ENCODE results near the gene TARBP2.
"Not testable (repeated sequence)": the region's sequence is repeated elsewhere in the genome, so short reads cannot be mapped to it uniquely, and the experiment has no call there.

The TARBP2 gene

DNA sequence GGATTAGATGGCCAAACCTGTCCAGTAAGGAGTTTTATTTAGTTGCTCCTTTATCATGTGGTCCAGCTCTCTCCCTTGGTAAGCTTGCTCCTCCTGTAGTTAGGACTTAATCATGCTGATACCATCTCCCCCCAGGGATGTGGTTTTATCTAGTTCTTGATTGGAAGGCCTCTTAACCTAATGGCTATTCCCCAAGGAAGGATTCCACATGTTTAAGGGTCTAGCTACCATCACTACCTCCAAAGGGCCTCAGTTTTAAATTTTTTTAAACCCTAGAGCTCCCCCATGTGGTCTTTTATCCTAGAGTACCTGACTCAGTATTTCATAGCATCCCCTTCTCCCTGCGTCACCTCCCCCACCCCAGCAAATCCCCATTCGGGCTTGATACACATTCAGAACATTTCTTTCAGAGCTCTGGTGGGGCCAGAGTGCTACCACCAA, 24.3 kb upstream of the TARBP2 start:
- DNase-seq = no peak

DNA sequence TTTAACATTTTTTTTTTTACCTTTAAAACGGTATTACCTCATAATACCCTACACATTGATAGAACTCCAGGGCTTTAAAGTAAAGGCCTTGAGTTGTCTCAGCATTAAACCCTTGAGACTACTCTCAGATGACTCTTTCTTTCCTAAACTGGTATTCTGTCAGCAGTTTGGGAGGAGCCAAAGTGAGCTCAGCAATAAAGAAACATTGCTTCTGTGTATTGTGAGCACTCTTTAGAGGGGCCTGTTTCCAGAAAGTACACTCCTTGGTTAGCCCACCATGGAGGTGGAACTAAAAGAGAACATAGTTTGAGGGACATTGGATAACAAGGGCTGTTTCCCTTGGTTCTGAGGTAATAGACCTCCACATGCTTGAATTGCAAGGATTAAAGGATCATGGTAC, 22.2 kb upstream of the TARBP2 start:
- no peak for DNase-seq

DNA sequence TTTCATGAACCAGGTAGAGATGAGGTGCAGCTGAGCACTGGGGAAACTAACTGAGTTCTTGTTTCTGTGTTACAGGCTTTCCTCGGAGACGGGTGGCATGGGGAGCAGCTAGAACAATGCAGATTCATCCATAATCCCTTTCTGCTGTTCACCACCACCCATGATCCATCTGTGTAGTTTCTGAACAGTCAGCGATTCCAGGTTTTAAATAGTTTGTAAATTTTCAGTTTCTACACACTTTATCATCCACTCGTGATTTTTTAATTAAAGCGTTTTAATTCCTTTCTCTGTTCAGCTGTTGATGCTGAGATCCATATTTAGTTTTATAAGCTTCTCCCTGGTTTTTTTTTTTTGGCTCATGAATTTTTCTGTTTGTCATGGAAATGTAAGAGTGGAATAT, 21.8 kb upstream of the TARBP2 start:
- no peak for DNase-seq

DNA sequence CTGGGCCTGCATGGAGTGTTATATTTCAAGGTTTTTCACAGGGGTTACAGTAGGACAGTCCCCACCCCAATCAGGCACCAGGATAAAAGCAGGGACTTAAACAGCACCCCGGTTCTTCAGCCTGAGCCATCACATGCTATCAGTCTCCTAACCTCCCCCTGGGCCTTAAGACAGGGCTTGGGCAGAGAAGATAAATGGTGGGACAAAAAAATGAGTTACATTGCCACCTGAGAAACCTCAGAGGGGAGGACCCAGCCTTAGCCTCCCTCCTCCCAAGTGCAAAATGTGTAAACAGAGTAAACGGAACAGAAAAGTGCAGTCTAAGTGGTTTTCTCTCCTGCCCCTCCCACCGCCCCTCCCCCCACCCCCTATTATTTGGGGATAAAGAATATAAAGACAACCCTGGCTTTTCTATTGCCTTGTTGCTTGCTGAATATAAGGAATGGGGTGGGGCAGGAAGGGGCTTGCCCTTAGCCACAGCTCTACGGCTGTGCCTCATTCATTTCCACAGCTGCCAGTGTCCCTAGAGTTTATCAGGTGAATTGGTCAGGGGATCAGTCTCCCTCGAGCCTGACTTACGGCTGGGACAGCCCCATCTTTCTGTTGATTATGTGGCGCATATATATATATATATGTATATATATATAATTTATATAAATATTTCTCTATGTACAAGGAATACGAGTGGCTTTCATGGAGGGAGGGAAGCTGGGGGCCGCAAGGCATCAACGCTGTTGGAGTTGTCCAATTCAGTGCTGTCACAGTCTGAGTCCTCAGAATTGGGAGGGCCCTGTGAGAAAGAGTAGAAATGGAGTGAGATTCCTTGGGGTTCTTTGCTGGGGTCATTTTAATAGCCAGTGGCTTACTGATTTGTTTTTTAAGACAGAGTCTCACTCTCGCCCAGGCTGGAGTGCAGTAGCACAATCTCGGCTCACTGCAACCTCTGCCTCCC, 20.3 kb upstream of the TARBP2 start:
- DNase-seq = no peak

DNA sequence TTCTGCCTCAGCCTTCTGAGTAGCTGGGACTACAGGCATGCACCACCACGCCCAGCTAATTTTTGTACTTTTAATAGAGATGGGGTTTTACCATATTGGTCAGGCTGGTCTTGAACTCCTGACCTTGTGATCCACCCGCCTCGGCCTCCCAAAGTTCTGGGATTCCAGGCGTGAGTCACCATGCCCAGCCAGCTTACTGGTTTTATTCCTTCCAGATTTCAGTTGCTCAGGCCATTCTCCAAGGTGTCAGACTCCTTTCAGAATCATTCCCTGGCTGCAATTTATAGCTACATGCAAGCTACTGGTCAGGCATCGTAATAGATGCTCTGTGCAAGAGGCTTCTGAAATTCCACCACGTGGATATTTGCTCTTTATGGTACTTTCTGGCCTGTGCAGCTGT, 19.6 kb upstream of the TARBP2 start:
- DNase-seq = not testable (repeated sequence)

DNA sequence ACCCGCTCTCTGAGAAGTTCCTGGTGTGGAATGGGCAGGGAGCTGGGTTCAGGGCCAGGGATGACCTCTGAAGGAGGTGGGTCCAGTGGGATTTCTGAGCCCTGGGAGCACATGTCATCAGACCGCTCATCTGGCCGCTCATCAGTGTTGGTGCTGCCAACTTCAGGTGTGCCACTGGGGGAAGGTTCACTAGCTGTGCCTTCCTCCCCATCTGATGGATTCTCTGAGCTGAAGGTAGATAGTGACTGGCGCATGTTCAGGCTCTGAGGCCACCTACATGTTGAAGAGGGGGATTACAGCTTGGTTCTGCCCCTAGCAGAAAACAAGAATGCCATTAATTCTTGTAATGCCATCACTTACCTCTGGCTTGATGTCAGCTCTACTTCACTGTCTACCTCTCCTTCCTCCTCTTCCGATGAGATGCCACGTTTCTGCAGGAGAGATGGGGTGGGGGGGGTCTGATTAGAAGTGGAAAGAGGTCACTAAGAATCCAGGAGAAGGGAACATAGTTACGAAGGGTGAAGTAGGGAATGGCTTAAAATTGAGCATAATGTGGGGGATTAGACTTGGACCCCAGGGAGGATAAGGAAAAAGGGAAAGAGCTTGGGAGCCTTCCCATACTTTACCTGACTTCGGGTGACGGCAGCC, 19.0 kb upstream of the TARBP2 start:
- no peak for DNase-seq

DNA sequence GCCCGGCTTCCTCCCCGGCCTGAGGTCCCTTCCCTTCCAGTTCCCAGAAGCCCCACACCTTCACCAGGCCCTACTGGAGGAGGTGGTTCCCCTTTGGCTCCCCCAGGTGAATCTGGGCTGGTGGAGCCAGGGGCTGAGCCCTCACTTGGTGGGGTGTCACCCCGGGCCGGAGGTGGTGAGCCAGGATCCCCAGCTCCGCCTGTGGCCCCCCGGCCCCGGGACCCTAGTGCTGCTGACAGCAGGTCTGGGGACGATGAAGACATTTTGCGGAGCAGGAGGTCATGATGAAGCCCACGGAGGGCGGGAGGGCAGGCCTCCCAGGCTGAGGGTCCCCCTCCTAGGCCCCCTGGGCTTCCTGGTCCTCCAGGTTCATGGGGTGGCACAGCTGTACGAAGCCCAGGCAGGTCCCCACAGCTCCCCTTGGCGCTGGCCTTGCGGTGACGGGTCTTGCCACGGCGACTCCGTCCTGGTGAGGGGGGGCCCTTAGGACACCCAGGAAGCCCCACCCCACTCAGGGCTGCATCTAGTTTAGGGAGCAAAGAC, 18.4 kb upstream of the TARBP2 start:
- DNase-seq = no peak

DNA sequence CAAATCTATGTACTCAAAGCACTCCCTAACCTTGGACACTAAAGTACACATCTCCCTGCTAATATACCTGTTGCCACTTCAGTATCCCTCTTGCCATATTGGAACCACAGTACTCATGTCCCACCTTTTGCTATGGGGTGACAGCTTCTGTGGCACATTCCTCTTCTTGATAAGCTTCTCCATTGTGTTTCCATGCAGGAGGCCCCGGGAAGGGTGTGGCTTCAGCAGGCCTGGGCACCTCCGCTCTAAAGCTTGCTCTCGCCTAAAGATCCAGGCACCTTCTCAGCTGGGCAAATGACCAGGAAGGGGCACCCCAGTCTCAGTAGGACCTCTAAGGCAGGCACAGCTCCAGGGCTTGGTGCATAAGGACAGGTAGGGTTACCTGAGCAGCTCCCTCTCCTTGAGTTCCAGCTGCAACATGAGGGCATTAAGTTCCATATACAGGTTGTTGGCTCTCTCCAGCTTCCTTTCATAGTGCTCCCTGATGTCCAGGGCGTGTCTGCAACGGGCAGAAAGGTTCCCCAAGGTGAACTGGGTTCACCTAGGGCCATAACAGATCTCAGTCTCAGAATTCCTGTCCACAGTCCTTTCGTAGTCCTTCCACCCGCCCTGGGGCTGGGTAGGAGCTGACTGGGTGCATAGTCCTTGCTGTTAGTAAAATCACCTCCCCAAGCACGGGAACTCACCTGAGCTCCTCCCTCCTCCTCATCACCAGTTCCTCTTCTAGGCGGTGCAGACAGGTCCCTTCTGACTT, 17.7 kb upstream of the TARBP2 start:
- no peak for DNase-seq

DNA sequence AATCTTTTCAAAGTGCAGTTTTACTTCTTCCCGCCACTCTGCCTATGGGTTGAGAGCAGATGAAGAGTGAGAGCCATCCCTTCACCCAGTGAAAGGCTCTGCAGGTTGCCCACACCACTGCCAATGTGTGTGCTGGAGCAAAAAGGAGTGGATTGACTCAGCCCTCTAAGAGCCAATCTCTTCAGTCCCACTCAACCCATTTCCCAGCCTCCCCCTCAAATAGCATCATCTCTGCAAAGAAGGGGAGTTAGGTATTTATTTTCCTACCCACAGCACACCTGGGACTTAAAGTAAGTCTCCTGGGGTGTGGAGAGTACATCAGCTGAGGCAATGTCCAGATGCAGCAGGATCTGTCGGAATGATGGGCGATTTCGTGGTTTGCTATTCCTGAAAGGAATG, 17.1 kb upstream of the TARBP2 start:
- DNase-seq = no peak

DNA sequence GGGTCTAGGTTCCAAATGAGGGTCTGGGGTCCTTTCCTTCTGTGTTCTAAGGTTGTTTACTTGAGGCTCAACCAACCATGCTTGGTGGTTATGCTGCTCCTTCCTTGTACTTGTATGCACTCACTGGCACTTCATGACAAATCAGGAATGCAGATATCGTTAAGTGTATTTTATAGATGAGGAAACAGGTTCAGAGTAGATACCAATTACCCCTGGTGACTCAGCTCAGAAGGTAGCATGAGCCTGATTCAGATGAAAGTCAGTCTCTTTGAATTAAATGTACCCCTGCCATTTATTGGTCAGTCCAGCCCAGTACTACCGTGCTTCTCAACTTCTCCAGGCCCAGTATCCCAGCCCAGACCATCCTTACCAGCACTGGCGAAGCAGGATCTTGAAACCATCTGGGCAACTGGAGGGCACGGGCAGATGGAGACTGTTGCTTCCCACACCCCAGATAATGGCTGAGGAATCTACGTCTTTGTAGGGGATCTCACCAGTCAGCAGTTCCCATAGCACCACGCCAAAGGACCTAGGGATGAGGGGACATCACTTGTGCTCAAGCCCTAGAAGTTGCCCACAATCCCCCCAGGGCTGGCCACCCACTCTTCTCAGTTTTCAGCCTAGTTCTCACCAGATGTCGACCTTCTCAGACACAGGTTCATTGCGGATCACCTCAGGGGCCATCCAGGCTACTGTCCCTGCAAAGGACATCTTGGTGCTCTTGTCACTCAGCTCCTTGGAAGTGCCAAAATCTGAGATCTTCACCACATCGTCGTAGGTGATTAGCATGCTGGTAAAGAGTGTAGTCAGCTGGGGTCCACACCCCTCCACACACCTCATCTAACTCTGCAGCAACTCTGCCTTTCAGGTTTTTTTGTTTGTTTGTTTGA, 16.2 kb upstream of the TARBP2 start:
- no peak for DNase-seq

DNA sequence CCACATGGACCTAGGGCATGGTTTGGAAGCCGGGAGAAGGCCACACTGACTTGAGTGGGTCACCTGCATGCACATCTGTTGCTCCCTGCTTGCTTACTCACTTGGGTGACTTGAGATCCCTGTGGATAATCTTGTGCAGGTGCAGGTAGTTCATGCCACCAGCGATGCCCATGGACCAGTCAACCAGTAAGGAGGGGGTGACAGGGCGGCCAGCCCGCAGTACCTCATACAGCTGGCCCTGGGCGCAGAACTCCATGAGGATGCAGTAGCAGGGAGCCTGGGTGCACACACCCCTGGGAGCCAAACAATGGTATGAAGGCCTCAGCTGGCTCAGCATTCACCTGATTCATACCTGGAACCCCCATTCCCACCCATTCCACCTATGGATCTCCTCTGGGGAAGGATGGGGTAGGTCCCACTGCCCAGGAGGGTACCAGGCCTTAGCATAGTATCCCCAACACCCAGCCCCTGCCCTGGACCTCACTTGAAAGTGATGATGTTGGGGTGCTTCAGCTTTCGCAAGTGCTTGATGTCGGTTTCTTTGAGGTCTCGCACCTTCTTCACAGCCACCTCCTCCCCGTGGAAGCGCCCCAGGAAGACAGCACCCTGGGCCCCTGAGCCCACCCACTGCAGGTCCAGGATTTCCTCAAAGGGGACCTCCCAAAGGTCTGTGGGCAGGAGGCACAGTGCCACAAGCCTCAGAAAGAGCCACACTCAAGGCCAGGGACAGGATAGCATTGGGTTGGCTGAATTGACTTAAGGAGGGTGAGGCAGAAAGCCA, 14.9 kb upstream of the TARBP2 start:
- DNase-seq = no peak

DNA sequence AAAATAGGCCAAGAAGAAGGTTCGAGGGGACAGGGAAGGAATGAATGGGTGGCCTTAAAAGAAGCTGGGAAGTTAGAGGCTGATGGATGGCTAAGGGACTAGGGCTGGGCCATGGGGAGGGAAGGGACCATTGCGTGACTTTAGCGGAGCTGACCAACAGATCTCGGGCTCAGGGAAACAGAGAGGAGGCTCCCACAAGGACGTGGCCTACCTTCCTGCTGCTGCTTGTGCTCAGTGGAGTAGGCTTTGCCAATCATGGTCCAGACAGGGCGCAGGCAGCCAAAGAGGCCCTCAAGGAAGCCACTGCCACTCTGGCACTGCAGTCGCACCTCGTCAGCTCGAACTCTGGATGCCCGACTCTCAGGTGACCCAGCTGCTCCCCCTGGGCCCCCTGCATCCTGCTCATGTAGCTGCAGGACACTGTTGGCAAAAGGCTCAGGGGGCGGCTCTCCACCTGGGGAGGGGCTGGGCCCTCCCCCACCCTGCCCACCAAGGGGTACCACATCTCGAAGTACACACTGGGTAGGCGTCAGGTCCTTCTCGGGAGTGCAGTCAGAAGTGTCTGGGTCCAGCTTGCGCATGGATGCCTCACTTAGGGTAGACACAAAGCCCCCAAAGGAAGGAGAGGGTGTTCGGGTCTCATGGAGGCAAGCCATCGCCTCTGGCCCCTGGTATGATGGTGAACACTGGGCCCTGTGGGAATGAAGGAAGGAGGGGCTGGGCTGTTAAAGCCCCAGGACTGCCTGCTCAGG, 14.2 kb upstream of the TARBP2 start:
- DNase-seq = no peak

DNA sequence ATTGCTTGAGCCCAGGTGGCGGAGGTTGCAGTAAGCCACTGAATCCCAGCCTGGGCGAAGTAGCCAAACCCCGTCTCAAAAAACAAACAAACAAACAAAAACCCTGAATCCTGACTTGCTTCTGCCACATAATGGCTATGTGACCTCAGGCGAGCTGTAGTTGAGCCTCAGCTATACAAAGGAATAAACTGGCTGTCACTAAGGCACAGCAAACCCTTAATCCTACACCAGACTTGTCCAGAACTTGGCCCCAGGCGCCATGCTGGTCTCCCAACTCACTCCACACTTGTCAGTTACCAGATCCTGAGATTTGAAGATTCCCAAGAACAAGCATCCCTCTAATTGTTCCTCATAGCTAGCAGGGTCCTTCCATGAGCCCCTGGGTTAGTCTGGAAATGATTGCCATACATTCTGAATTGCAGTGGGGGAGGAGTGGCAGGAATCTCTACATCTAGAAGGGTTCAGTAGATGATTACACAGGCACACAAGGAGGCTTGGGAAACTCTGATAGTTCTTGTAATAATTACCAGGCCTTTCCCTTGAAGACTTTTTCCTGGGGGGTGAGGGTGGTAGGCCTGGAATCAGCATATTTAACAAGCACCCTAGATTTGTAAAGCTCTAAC, 11.7 kb upstream of the TARBP2 start:
- no peak for DNase-seq

DNA sequence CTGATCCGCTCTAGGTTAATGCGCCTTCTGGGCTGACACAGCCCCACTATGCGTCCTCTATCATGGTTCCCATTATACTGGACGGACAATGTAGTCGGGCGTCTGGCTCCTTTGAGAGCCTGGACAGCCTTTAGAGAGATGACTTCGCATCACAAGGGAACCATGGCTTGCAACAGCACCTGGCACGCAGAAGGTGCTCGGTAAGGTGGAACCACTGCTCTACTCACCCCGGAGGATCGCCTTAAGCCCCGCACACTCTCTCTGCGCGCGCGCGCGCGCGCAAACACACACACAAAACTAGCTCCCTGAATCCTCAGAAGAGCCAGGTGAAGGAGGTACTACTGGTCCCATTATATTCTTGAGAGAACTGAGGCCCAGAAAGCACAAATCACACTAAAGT, 8.9 kb upstream of the TARBP2 start:
- DNase-seq = no peak

DNA sequence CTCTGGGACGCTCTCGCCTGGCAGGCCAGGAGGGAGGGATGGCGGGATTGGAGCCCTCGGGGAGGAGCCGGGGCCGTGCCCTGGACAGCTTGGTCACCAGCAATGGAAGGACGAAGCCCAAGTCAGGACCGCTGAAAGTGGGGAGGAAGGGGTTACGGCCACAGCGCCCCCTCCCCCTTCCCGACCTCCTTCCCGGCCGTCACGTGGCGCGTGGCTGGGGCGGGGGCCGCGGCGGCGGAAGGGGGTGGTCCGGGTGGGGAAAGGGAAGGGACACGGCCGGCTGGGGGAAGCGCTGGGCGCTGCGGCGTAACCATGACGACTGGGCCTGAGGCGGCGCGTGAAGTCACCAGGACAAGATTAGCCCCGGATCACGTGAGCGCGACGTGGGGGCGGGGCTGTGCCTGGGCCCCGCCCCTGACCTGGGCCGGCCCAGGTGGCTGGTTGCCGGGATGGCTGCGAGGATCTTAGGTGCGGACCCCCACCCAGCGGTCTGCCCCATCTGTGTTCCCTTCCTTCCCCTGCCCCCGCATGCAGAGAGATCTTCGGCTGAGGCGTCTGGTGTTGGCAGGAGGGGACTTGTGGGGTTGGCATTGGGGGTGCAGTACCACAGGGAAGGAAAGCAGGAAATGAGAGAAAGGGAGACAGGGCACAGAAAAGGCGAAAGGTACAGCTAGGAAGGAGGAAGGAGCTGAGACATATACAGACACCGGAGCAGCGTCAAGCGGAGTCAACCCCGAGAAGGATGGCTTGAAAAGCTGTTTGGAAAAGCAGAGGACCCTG, 8.1 kb upstream of the TARBP2 start:
- DNase-seq = peak; percentile 94

DNA sequence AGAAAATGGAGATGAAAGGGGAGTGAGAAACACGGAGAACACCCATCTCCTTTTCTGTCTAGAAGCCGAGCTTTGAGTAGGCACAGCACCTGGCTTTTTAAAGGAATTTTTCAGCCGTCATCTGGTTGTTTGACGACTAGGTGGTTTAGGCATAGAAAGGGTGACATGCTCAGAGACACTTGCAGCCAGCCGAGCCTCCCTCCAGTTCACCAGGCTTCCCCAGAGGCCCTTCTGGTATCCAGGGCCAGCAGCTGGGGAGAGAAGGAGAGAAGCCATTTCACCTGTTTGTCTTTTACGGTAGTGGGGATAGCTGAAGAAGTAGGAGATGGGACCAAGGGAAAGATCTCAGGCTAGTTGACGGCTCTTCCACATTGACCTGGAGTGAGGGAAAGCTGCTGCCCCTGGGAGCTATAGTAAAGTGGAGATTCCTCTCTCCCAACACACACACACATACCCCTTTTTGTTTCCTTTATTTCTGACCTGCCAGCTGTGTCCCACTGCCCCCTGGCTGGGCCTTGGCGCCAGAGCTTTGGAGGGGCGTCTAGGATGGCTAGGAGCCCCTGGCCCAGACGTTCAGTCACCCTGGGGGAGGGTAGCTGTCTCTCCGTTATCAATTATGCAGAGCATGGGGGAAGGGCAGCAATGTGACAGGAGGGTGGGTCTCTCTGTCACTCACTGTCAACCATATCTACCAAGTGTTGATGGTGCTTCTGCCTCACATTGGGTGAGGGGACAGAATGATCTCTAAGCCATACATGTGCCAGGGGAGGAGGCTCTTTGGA, 7.3 kb upstream of the TARBP2 start:
- no peak for DNase-seq

DNA sequence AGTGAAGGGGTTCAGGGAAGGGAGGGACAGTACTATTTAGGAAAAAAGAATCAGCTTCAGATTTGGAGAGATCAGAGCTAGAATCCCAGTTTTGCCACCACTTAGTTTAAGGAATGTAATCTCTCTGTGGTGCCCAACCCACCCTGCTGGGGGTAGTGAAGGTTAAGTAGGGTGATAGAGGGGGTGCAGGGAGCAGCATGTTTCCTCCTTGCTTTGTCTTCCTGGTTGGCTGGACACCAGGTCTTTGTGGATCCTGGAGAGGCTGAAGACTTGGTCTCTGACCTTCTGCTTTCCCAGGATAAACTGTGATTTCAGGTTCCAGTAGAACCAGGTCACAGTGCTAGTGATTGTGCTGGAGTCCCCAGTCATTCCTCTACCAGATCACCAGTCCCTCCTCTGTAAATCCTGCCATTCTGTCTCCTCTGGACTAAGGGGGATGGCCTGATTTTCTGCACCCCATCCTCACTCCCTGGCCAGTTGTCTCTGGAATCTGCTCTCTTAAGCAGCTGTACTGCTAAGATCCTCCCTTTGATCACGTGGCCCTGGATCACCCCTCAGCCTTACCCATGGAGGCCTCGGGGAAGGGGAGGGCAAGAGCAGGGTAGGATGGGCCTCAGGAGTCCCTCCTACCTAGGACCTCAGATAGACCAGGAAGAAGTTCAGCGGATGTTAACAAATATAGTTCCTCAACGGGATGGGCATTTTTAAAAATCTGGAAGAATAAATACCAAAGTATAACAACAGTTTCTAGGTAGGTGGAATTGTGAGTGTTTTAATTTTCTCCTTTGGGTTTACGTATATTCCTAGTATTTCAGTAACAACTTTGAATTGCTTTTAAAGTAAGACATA, 5.0 kb upstream of the TARBP2 start:
- no peak for DNase-seq

DNA sequence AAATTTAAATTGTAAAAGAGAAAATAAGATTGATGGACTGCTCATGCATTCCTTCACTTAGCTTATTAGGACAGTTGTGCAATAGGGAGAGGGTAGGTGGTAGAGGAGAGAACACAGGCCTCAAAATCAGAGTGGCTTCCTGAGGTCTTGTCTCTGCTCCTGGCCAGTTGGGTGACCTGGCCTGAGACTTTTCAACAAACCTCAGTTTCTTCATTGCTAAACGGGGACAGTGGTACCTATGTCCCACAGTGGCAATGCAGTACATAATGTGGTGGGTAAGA, 4.4 kb upstream of the TARBP2 start:
- no peak for DNase-seq

Measured in COR-L47 (cell line).